HepG2 (cell line): ENCODE data around the gene ARMC5. TPM values are rescaled to one million over a fixed set of nuclear protein-coding genes. Genes with fewer than 3 reads are reported as not detected.

ENCODE experiments used
- EHMT2 ChIP-seq: fragments of 200-600 bp; sonication (generic); IDR thresholded peaks from 2 replicates; pipeline ENCODE4 v1.7.0; 2017; ENCODE audit warnings: antibody characterized with exemption, low read depth, low read length, borderline replicate concordance
- KDM1A ChIP-seq: IDR thresholded peaks from 2 replicates; pipeline ENCODE4 v1.6.1; 2016; ENCODE audit warnings: missing compliant biosample characterization
- RBM22 ChIP-seq: fragments of 200-400 bp; formaldehyde crosslinking; optimal IDR thresholded peaks from 2 replicates; pipeline ENCODE3; 2017; ENCODE audit warnings: mild to moderate bottlenecking, low read length, moderate library complexity
- SOX13 ChIP-seq, 3 experiments: fragments of 450-650 bp in 1 of 3; sonication (generic) in 1 of 3; formaldehyde crosslinking in 1 of 3; IDR thresholded peaks in 2 of 3; conservative IDR thresholded peaks in 1 of 3; 2 replicates each; pipeline versions ENCODE4 v1.5.0 to v1.6.1; 2016 to 2020; ENCODE audit warnings: antibody characterized with exemption in 1 of 3, mild to moderate bottlenecking in 1 of 3, missing compliant biosample characterization in 1 of 3, missing genetic modification reagents in 1 of 3, moderate library complexity in 1 of 3
- SRSF1 ChIP-seq: fragments of 200-400 bp; formaldehyde crosslinking; optimal IDR thresholded peaks from 2 replicates; pipeline ENCODE3; 2017; ENCODE audit warnings: mild to moderate bottlenecking, low read depth, low read length, moderate library complexity
- TBP ChIP-seq: sonication (generic); formaldehyde crosslinking; IDR thresholded peaks from 2 replicates; pipeline ENCODE4 v1.5.0; 2020; ENCODE audit warnings: missing genetic modification reagents
- TOPORS ChIP-seq: sonication (generic); formaldehyde crosslinking; IDR thresholded peaks from 2 replicates; pipeline ENCODE4 v1.8.0; 2023; ENCODE audit warnings: mild to moderate bottlenecking, missing genetic modification reagents
- WIZ ChIP-seq: sonication (generic); formaldehyde crosslinking; IDR thresholded peaks from 2 replicates; pipeline ENCODE4 v1.5.1; 2020; ENCODE audit warnings: mild to moderate bottlenecking, missing genetic modification reagents
- ZNF142 ChIP-seq: sonication (generic); formaldehyde crosslinking; IDR thresholded peaks from 2 replicates; pipeline ENCODE4 v1.4.0; 2020; ENCODE audit warnings: missing genetic modification reagents
- ZNF232 ChIP-seq: sonication (generic); formaldehyde crosslinking; IDR thresholded peaks from 2 replicates; pipeline ENCODE4 v1.4.0; 2020; ENCODE audit warnings: missing genetic modification reagents, borderline replicate concordance
- ZNF510 ChIP-seq: sonication (generic); formaldehyde crosslinking; IDR thresholded peaks from 2 replicates; pipeline ENCODE4 v1.4.0; 2020; ENCODE audit warnings: low read depth, mild to moderate bottlenecking, missing genetic modification reagents
- ZNF543 ChIP-seq: sonication (generic); formaldehyde crosslinking; IDR thresholded peaks from 2 replicates; pipeline ENCODE4 v1.4.0; 2020; ENCODE audit warnings: mild to moderate bottlenecking, missing genetic modification reagents
- ZNF557 ChIP-seq: sonication (generic); formaldehyde crosslinking; IDR thresholded peaks from 2 replicates; pipeline ENCODE4 v1.4.0; 2020; ENCODE audit warnings: missing genetic modification reagents
- ZNF567 ChIP-seq: sonication (generic); formaldehyde crosslinking; IDR thresholded peaks from 2 replicates; pipeline ENCODE4 v1.8.1; 2023; ENCODE audit warnings: mild to moderate bottlenecking, missing genetic modification reagents, borderline replicate concordance
- ZNF7 ChIP-seq: IDR thresholded peaks from 2 replicates; pipeline ENCODE4 v1.6.1; 2016; ENCODE audit warnings: missing biosample characterization, missing genetic modification reagents
- ZNF75D ChIP-seq: sonication (generic); formaldehyde crosslinking; IDR thresholded peaks from 2 replicates; pipeline ENCODE4 v1.8.1; 2023; ENCODE audit warnings: missing genetic modification reagents, mild to moderate bottlenecking, borderline replicate concordance
- polyA plus RNA-seq, 8 experiments: library from polyadenylated mRNA; depleted of rRNA in 3 of 8; stranded (reverse) in 7 of 8; unstranded in 1 of 8; fragments of >200 nt; fragmentation: Illumina TruSeq in 4 of 8; extraction: Trizol in 4 of 8; gene quantifications; 2 replicates each; pipeline versions ENCODE4 v1.2.1 to v1.2.3, GENCODE V29; 2011 to 2016; ENCODE audit warnings: low read depth in 4 of 8, missing spikeins in 1 of 8, mixed read lengths in 1 of 8; ENCODE audit not compliant: insufficient read depth in 1 of 8
- total RNA-seq, 5 experiments: library from RNA; depleted of rRNA; stranded (reverse); fragments of >200 nt; fragmentation: Illumina TruSeq; extraction: Trizol; gene quantifications; 2 replicates each; pipeline ENCODE4 v1.2.3, GENCODE V29; 2016; ENCODE audit warnings: low read depth in 1 of 5
- TF ChIP-seq, protein P1 (sequence below): sonication (generic); formaldehyde crosslinking; IDR thresholded peaks from 2 replicates; pipeline ENCODE4 v1.4.0; 2020; ENCODE audit warnings: missing genetic modification reagents, mild to moderate bottlenecking, borderline replicate concordance
- TF ChIP-seq, protein P2 (sequence below): sonication (generic); formaldehyde crosslinking; IDR thresholded peaks from 2 replicates; pipeline ENCODE4 v1.4.0; 2020; ENCODE audit warnings: missing genetic modification reagents

ARMC5 gene
- total and polyA plus RNA-seq, 2 of the 13 experiments (the other 11 are each of a cell fraction or from before 2014, with no cell fraction given) = 10.8 to 22.3 TPM

DNA sequence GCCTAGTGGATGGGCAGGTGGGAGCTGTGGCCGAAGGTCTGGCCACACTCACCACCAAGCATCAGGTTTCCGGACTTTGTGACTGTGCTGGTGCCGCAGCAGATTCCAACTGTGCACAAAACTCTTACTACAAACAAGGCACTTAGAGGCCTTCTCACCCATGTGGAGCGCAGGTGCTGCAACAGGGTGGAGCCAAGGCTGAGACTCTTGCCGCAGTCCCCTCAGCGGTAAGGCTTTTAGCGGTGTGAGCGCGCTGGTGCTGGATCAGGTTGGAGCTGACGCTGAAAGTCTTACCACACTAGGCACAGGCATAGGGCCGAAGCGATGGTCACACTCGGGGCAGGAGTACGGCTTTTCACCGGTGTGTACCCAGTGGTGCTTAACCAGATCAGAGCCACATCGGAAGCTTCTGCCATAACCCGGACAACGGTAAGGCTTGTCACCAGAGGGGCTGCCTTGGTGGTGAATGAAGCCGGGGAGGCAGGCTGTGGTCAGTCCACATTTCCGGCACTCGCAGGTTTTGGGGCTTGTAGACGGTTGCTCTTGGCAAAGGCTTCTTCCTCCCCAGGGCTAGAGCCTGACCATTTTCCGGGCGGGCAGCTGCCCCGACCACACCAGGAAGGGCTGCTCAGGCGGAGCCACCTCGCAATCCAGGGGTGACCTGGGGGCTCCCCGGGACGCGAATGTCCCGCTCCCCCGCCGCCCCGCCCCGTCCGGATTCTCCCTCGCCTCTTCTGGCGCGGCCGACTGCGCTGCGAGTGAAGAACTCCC lies 1.0 kb upstream of the ARMC5 start (continued):
- TF ChIP-seq, protein P1, sequence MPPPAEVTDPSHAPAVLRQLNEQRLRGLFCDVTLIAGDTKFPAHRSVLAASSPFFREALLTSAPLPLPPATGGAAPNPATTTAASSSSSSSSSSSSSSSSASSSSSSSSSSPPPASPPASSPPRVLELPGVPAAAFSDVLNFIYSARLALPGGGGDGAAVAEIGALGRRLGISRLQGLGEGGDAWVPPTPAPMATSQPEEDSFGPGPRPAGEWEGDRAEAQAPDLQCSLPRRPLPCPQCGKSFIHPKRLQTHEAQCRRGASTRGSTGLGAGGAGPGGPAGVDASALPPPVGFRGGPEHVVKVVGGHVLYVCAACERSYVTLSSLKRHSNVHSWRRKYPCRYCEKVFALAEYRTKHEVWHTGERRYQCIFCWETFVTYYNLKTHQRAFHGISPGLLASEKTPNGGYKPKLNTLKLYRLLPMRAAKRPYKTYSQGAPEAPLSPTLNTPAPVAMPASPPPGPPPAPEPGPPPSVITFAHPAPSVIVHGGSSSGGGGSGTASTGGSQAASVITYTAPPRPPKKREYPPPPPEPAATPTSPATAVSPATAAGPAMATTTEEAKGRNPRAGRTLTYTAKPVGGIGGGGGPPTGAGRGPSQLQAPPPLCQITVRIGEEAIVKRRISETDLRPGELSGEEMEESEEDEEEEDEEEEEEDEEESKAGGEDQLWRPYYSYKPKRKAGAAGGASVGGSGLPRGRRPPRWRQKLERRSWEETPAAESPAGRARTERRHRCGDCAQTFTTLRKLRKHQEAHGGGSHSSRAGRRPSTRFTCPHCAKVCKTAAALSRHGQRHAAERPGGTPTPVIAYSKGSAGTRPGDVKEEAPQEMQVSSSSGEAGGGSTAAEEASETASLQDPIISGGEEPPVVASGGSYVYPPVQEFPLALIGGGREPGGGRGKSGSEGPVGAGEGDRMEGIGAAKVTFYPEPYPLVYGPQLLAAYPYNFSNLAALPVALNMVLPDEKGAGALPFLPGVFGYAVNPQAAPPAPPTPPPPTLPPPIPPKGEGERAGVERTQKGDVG (CRISPR knock-in tag) = no peak
- TF ChIP-seq WIZ (CRISPR knock-in tag) (peak; percentile 95), ZNF232 (CRISPR knock-in tag) (no peak; the same call in none of the 2 replicates), ZNF543 (CRISPR knock-in tag) (no peak), EHMT2 (no peak; the same call in 1 of the 2 replicates), ZNF567 (CRISPR knock-in tag) (no peak), SOX13 (IDR thresholded peaks at IDR 0.05) (no peak), SOX13 (CRISPR knock-in tag; conservative IDR thresholded peaks at IDR 0.05 in 1 of 2, IDR thresholded peaks at IDR 0.05 in 1 of 2) (peak in 1 of 2 experiments; percentile 74; a peak in 2 of 4 replicates), TBP (CRISPR knock-in tag) (no peak; the same call in 1 of the 2 replicates), ZNF510 (CRISPR knock-in tag) (peak; percentile 92; the same call in 1 of the 2 replicates), ZNF557 (CRISPR knock-in tag) (peak; percentile 96), TOPORS (peak; percentile 98), KDM1A (CRISPR knock-in tag) (no peak; the same call in 1 of the 2 replicates), ZNF75D (CRISPR knock-in tag) (no peak), ZNF7 (CRISPR knock-in tag) (no peak), ZNF142 (CRISPR knock-in tag) (no peak), SRSF1 (no peak), RBM22 (peak; percentile 92)
- TF ChIP-seq, protein P2, sequence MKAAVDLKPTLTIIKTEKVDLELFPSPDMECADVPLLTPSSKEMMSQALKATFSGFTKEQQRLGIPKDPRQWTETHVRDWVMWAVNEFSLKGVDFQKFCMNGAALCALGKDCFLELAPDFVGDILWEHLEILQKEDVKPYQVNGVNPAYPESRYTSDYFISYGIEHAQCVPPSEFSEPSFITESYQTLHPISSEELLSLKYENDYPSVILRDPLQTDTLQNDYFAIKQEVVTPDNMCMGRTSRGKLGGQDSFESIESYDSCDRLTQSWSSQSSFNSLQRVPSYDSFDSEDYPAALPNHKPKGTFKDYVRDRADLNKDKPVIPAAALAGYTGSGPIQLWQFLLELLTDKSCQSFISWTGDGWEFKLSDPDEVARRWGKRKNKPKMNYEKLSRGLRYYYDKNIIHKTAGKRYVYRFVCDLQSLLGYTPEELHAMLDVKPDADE = no peak
